Neural progenitor cell (in vitro differentiated cells): Measurements from ENCODE around the gene TMIE. TPM values are rescaled to one million over a fixed set of nuclear protein-coding genes. Genes with fewer than 3 reads are reported as not detected.

ENCODE experiments used
- DNase-seq: peaks from one replicate; pipeline ENCODE4 v3.0.0-alpha.2; 2016; ENCODE audit warnings: low spot score
- H2AFZ ChIP-seq: fragments of 200-600 bp; sonication (generic); replicated peaks from 2 replicates; pipeline ENCODE4 v1.6.1; 2016; ENCODE audit warnings: antibody characterized with exemption
- H3F3A ChIP-seq: fragments of 200-600 bp; sonication (generic); 2 replicates; pipeline ENCODE4 v1.6.1; 2016; ENCODE audit warnings: antibody characterized with exemption, low read depth
- H3K27ac ChIP-seq: fragments of 200-600 bp; sonication (generic); 2 replicates; pipeline ENCODE4 v1.5.1; 2016; ENCODE audit warnings: mild to moderate bottlenecking
- H3K27me3 ChIP-seq: fragments of 200-600 bp; sonication (generic); 2 replicates; pipeline ENCODE4 v1.6.1; 2016; ENCODE audit warnings: mild to moderate bottlenecking, moderate library complexity
- H3K36me3 ChIP-seq: fragments of 200-600 bp; sonication (generic); 2 replicates; pipeline ENCODE4 v1.5.1; 2016
- H3K4me1 ChIP-seq: fragments of 200-600 bp; sonication (generic); 2 replicates; pipeline ENCODE4 v1.6.1; 2016; ENCODE audit warnings: mixed run types
- H3K4me2 ChIP-seq: fragments of 200-600 bp; sonication (generic); 2 replicates; pipeline ENCODE4 v1.6.1; 2016
- H3K4me3 ChIP-seq: fragments of 200-600 bp; sonication (generic); 2 replicates; pipeline ENCODE4 v1.5.1; 2016
- H3K79me2 ChIP-seq: fragments of 200-600 bp; sonication (generic); 2 replicates; pipeline ENCODE4 v1.6.1; 2016; ENCODE audit warnings: low read depth
- H3K9ac ChIP-seq: fragments of 200-600 bp; sonication (generic); 2 replicates; pipeline ENCODE4 v1.6.1; 2016
- H3K9me3 ChIP-seq: fragments of 200-600 bp; sonication (generic); 2 replicates; pipeline ENCODE4 v1.5.1; 2016; ENCODE audit warnings: low read depth
- H4K20me1 ChIP-seq: fragments of 200-600 bp; sonication (generic); 2 replicates; pipeline ENCODE4 v1.6.1; 2016; ENCODE audit warnings: low read depth
- H3K27ac Mint-ChIP-seq: 3 replicates; pipeline ENCODE4 v1.8.0; 2021; ENCODE audit warnings: mixed read lengths
- H3K27me3 Mint-ChIP-seq: 2 replicates; pipeline ENCODE4 v1.8.0; 2022; ENCODE audit warnings: low read depth, mild to moderate bottlenecking, inconsistent platforms, moderate library complexity, mixed read lengths; ENCODE audit not compliant: insufficient read depth
- H3K36me3 Mint-ChIP-seq: 3 replicates; pipeline ENCODE4 v1.8.0; 2021; ENCODE audit warnings: mixed read lengths
- H3K4me1 Mint-ChIP-seq: 3 replicates; pipeline ENCODE4 v1.8.0; 2021; ENCODE audit warnings: mixed read lengths
- H3K4me3 Mint-ChIP-seq: 3 replicates; pipeline ENCODE4 v1.8.0; 2021; ENCODE audit warnings: mild to moderate bottlenecking, moderate library complexity, mixed read lengths
- H3K9me3 Mint-ChIP-seq: 3 replicates; pipeline ENCODE4 v1.8.0; 2020; ENCODE audit warnings: mixed read lengths
- CTCF ChIP-seq: fragments of 200-600 bp; sonication (generic); IDR thresholded peaks from 2 replicates; pipeline ENCODE4 v1.5.1; 2017; ENCODE audit warnings: antibody characterized with exemption, mild to moderate bottlenecking
- EZH2 ChIP-seq: fragments of 200-600 bp; sonication (generic); IDR thresholded peaks from 2 replicates; pipeline ENCODE4 v1.6.1; 2017; ENCODE audit warnings: antibody characterized with exemption, mild to moderate bottlenecking, moderate library complexity
- EZH2phosphoT487 ChIP-seq: fragments of 200-600 bp; sonication (generic); IDR thresholded peaks from 2 replicates; pipeline ENCODE4 v1.6.1; 2017; ENCODE audit warnings: antibody characterized with exemption
- total RNA-seq: library from RNA; depleted of rRNA; stranded (reverse); fragments of >200 nt; gene quantifications from 2 replicates; pipeline ENCODE4 v1.2.3, GENCODE V29; 2015; ENCODE audit warnings: low replicate concordance

The TMIE gene
- total RNA-seq, 1 donor from 2014 or later, result not detected

GRCh38 chr3:46719735-46720271, 18.6 kb downstream of the TMIE start:
- Histone ChIP-seq H3K36me3 (no peaks in the 10 kb centered on the region), H2AFZ (no peak overlapping the region), H3K4me2 (no peak overlapping the region), H3F3A (no peaks in the 10 kb centered on the region), H3K27ac (no peak overlapping the region), H3K4me1 (no peaks in the 10 kb centered on the region), H3K27me3 (no peaks in the 10 kb centered on the region), H3K4me3 (no peak overlapping the region), H3K9me3 (no peaks in the 10 kb centered on the region), H3K9ac (no peak overlapping the region), H4K20me1 (no peaks in the 10 kb centered on the region), H3K79me2 (no peaks in the 10 kb centered on the region)
- Mint-ChIP-seq H3K4me3 (no peak overlapping the region), H3K27ac (no peak overlapping the region), H3K9me3 (no peaks in the 10 kb centered on the region), H3K27me3 (peaks cover 4% of the 10 kb centered on the region), H3K36me3 (no peaks in the 10 kb centered on the region), H3K4me1 (peaks cover 7% of the 10 kb centered on the region)
- TF ChIP-seq CTCF, result no peak
- TF ChIP-seq EZH2, result no peak
- no peak for TF ChIP-seq EZH2phosphoT487
- DNase-seq, result peak; percentile 1

- Mint-ChIP-seq H3K27me3 (peaks cover 3% of the 10 kb centered on the region), H3K4me1 (peaks cover 7% of the 10 kb centered on the region), H3K9me3 (no peaks in the 10 kb centered on the region), H3K27ac (no peak overlapping the region), H3K36me3 (no peaks in the 10 kb centered on the region), H3K4me3 (no peak overlapping the region)
- TF ChIP-seq EZH2phosphoT487, result no peak
- no peak for TF ChIP-seq CTCF
- no peak for TF ChIP-seq EZH2
- H4K20me1 ChIP-seq, result no peaks in the 10 kb centered on the region
- no peaks in the 10 kb centered on the region for H3K27me3 ChIP-seq
- DNase-seq, result no peak
- H2AFZ ChIP-seq, result no peak overlapping the region
- H3K79me2 ChIP-seq, result no peaks in the 10 kb centered on the region
- H3K9me3 ChIP-seq, result no peaks in the 10 kb centered on the region
- no peaks in the 10 kb centered on the region for H3F3A ChIP-seq
- H3K9ac ChIP-seq, result no peak overlapping the region
- H3K4me1 ChIP-seq, result no peaks in the 10 kb centered on the region
- no peak overlapping the region for H3K4me2 ChIP-seq
- H3K27ac ChIP-seq, result no peak overlapping the region
- no peak overlapping the region for H3K4me3 ChIP-seq
- no peaks in the 10 kb centered on the region for H3K36me3 ChIP-seq
Measured at GRCh38 chr3:46721009-46721408, 19.8 kb downstream of the TMIE start.

GRCh38 chr3:46722443-46722842, 21.3 kb downstream of the TMIE start:
- Mint-ChIP-seq H3K4me3 (no peak overlapping the region), H3K4me1 (peaks cover 7% of the 10 kb centered on the region), H3K36me3 (no peaks in the 10 kb centered on the region), H3K27me3 (peaks cover 2% of the 10 kb centered on the region), H3K9me3 (no peaks in the 10 kb centered on the region), H3K27ac (no peak overlapping the region)
- H3K9me3 ChIP-seq, result no peaks in the 10 kb centered on the region
- H3K4me2 ChIP-seq, result no peak overlapping the region
- no peaks in the 10 kb centered on the region for H3K36me3 ChIP-seq
- no peak overlapping the region for H2AFZ ChIP-seq
- no peaks in the 10 kb centered on the region for H3K27me3 ChIP-seq
- H3F3A ChIP-seq, result no peaks in the 10 kb centered on the region
- H4K20me1 ChIP-seq, result no peaks in the 10 kb centered on the region
- DNase-seq, result no peak
- H3K9ac ChIP-seq, result no peak overlapping the region
- H3K27ac ChIP-seq, result no peak overlapping the region
- no peak overlapping the region for H3K4me3 ChIP-seq
- TF ChIP-seq CTCF (no peak), EZH2phosphoT487 (no peak), EZH2 (no peak)
- no peaks in the 10 kb centered on the region for H3K79me2 ChIP-seq
- no peaks in the 10 kb centered on the region for H3K4me1 ChIP-seq
